ENCODE measurements around the gene C5. TPM values are rescaled to one million over a fixed set of nuclear protein-coding genes. Genes with fewer than 3 reads are reported as not detected.
"Not testable (repeated sequence)": the region's sequence is repeated elsewhere in the genome, so short reads cannot be mapped to it uniquely, and the experiment has no call there.

C5 gene
- total RNA-seq, result 0.63 and 0.89 TPM in 2 replicates

DNA sequence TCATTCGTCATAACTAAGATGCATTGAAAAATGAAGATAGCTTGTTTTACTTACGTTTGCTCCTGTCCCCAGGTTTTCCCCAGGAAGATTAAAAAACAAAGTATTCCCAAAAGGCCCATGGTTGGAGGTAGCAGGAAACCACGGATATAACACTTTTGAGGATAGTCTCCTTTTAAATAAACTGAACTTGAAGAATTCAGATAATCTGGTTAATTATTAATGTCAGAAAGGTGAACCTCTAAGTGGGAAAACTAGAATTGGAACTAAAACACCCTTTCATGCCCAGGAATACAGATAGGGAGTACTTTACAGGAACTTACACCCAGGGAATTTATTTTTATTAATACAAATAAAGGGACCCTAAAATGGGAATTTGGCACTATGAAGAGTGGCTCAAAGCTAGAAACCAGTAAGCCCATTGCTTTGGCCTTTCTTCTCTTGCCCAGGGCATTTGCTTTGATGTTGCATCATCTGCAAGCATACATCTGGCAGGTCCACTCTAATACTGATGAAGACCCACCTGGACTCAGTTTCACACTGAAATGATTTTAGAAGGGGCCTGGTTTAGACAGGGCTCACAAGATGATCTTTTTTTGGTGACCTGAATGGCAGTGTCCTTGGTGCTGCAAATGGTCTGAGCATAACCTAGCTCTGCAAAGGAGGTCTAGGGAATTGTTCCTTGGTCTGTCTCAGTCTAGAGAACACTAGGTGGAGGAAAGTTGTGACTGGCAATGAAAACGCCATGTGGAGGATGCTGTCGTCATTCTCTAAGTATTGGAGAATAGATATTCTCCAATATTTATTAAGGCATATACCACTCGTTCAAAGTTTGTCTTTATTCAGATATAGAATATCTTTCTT is at the start of gene C5:
C5 (minus strand) TSS at position 148 of the 861 bp plus-strand sequence; CDS start at position 119, 29 bp downstream.
- Histone ChIP-seq H3K36me3 (ENCODE audit: control insufficient read depth, insufficient read depth, low read length) (no peaks in the 10 kb centered on the region), H3K27me3 (ENCODE audit: control insufficient read depth, insufficient read depth, low read length) (no peaks in the 10 kb centered on the region), H3K4me3 (ENCODE audit: low read depth, low read length) (no peak within 1 kb of the TSS)
- TF ChIP-seq, protein P1, sequence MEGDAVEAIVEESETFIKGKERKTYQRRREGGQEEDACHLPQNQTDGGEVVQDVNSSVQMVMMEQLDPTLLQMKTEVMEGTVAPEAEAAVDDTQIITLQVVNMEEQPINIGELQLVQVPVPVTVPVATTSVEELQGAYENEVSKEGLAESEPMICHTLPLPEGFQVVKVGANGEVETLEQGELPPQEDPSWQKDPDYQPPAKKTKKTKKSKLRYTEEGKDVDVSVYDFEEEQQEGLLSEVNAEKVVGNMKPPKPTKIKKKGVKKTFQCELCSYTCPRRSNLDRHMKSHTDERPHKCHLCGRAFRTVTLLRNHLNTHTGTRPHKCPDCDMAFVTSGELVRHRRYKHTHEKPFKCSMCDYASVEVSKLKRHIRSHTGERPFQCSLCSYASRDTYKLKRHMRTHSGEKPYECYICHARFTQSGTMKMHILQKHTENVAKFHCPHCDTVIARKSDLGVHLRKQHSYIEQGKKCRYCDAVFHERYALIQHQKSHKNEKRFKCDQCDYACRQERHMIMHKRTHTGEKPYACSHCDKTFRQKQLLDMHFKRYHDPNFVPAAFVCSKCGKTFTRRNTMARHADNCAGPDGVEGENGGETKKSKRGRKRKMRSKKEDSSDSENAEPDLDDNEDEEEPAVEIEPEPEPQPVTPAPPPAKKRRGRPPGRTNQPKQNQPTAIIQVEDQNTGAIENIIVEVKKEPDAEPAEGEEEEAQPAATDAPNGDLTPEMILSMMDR (IDR thresholded peaks at IDR 0.05; ENCODE audit: insufficient read depth, low read length, poor library complexity, severe bottlenecking), result no peak
- no peak for DNase-seq (ENCODE audit: low read depth)

DNA sequence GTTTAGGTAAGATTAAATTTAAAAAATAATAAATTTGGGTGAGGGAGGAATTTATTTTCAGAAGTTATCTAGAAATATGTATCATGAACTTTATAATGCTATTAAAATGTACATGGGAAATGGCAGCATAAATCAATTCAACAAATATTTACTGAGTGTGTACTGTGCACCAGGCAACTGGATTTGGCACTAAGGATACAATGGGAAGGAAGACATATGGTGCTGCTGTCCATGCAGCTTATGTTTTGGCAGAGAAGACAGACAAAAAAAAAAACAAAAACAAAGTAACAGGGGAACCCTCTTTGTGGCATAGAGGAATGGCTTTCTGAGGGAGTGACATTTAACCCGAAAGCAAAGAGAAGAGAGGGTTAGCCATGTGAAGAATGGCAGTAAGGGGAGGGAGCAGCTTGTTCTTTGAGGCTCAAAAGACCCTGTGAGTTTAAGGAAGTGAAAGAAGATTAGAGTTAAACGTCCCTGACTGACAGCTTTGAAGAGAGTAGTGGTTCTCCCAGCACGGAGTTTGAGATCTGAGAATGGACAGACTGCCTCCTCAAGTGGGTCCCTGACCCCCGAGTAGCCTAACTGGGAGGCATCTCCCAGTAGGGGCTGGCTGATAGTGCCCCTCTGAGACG is 48.6 kb upstream of the C5 start:
- no peak for DNase-seq (ENCODE audit: low read depth)
- no peak overlapping the region for H3K4me3 ChIP-seq (ENCODE audit: low read depth, low read length)
- H3K27me3 ChIP-seq (ENCODE audit: control insufficient read depth, insufficient read depth, low read length), result no peaks in the 10 kb centered on the region
- H3K36me3 ChIP-seq (ENCODE audit: control insufficient read depth, insufficient read depth, low read length), result no peaks in the 10 kb centered on the region
- TF ChIP-seq, protein P1 (IDR thresholded peaks at IDR 0.05; ENCODE audit: insufficient read depth, low read length, poor library complexity, severe bottlenecking), result no peak

DNA sequence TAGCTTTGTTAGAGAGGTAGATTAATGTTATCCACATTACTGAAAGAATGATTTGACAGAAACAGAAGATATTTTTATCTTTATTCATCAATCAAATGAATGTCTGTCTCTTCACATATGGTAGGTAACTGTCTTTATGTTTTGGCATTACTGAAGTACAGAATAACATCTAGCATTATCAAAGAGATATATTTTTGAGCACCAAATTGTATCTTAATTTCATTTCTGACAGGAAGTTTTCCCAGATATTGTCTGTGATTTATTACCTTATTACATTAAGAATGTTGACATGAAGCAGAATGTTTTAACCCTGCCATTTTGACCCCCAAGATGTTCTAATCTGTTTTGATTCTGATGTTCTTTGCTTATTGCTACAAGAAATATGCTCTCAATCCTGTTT is 45.0 kb upstream of the C5 start:
- no peak for DNase-seq (ENCODE audit: low read depth)
- TF ChIP-seq, protein P1 (IDR thresholded peaks at IDR 0.05; ENCODE audit: insufficient read depth, low read length, poor library complexity, severe bottlenecking), result no peak
- no peak overlapping the region for H3K4me3 ChIP-seq (ENCODE audit: low read depth, low read length)
- no peaks in the 10 kb centered on the region for H3K27me3 ChIP-seq (ENCODE audit: control insufficient read depth, insufficient read depth, low read length)
- H3K36me3 ChIP-seq (ENCODE audit: control insufficient read depth, insufficient read depth, low read length), result no peaks in the 10 kb centered on the region

GRCh38 chr9:121090743-121091142 is 40.7 kb upstream of the C5 start:
- H3K27me3 ChIP-seq (ENCODE audit: control insufficient read depth, insufficient read depth, low read length); DNase-seq (ENCODE audit: low read depth); H3K4me3 ChIP-seq (ENCODE audit: low read depth, low read length); H3K36me3 ChIP-seq (ENCODE audit: control insufficient read depth, insufficient read depth, low read length): not testable (repeated sequence)

GRCh38 chr9:121088576-121088975 is 38.5 kb upstream of the C5 start:
- DNase-seq (ENCODE audit: low read depth), result no peak
- Histone ChIP-seq H3K27me3 (ENCODE audit: control insufficient read depth, insufficient read depth, low read length) (no peaks in the 10 kb centered on the region), H3K36me3 (ENCODE audit: control insufficient read depth, insufficient read depth, low read length) (no peaks in the 10 kb centered on the region), H3K4me3 (ENCODE audit: low read depth, low read length) (no peak overlapping the region)
- TF ChIP-seq, protein P1 (IDR thresholded peaks at IDR 0.05; ENCODE audit: insufficient read depth, low read length, poor library complexity, severe bottlenecking), result no peak

GRCh38 chr9:121085661-121086060 is 35.6 kb upstream of the C5 start:
- no peak for DNase-seq (ENCODE audit: low read depth)
- H3K36me3 ChIP-seq (ENCODE audit: control insufficient read depth, insufficient read depth, low read length), result no peaks in the 10 kb centered on the region
- TF ChIP-seq, protein P1 (IDR thresholded peaks at IDR 0.05; ENCODE audit: insufficient read depth, low read length, poor library complexity, severe bottlenecking), result no peak
- H3K27me3 ChIP-seq (ENCODE audit: control insufficient read depth, insufficient read depth, low read length), result no peaks in the 10 kb centered on the region
- H3K4me3 ChIP-seq (ENCODE audit: low read depth, low read length), result no peak overlapping the region
